Mesodermal cell (in vitro differentiated cells): Measurements from ENCODE around the gene KRT72. TPM values are rescaled to one million over a fixed set of nuclear protein-coding genes. Genes with fewer than 3 reads are reported as not detected.

Source experiments
- H3K27ac ChIP-seq: 2 replicates; pipeline ENCODE4 v1.7.0; 2013; ENCODE audit warnings: mild to moderate bottlenecking, low read depth, low read length, moderate library complexity; ENCODE audit not compliant: severe bottlenecking
- H3K36me3 ChIP-seq: 2 replicates; pipeline ENCODE4 v1.7.1; 2013; ENCODE audit warnings: mild to moderate bottlenecking, low read length, moderate library complexity; ENCODE audit not compliant: control insufficient read depth, insufficient read depth
- H3K4me1 ChIP-seq: one replicate; pipeline ENCODE4 v1.7.1; 2013; ENCODE audit warnings: mild to moderate bottlenecking, low read length; ENCODE audit not compliant: insufficient read depth, control insufficient read depth, poor library complexity, severe bottlenecking
- H3K4me3 ChIP-seq: 2 replicates; pipeline ENCODE4 v1.7.0; 2013; ENCODE audit warnings: low read length, control low read depth, mild to moderate bottlenecking; ENCODE audit not compliant: insufficient read depth, poor library complexity, severe bottlenecking; ENCODE audit errors: extremely low read depth
- H3K9me3 ChIP-seq: 2 replicates; pipeline ENCODE4 v1.7.1; 2013; ENCODE audit warnings: mild to moderate bottlenecking, low read length, moderate library complexity; ENCODE audit not compliant: control insufficient read depth
- WGBS, 2 experiments: methylation state at CpG; one replicate each; pipeline ENCODE4 v1.1.5; 2013; ENCODE audit warnings: missing lambda C conversion rate in 2 of 2; ENCODE audit not compliant: insufficient coverage in 2 of 2; 5-methylcytosine and 5-hydroxymethylcytosine counted together
- polyA plus RNA-seq, 2 experiments: library from polyadenylated mRNA; stranded (reverse); fragments of 50-300 nt; gene quantifications; one replicate each; pipeline ENCODE4 v1.2.3, GENCODE V29; 2013

KRT72 gene
- polyA plus RNA-seq (2013, experiment 1 of 2), result not detected
- not detected for polyA plus RNA-seq (2013, experiment 2 of 2)

DNA sequence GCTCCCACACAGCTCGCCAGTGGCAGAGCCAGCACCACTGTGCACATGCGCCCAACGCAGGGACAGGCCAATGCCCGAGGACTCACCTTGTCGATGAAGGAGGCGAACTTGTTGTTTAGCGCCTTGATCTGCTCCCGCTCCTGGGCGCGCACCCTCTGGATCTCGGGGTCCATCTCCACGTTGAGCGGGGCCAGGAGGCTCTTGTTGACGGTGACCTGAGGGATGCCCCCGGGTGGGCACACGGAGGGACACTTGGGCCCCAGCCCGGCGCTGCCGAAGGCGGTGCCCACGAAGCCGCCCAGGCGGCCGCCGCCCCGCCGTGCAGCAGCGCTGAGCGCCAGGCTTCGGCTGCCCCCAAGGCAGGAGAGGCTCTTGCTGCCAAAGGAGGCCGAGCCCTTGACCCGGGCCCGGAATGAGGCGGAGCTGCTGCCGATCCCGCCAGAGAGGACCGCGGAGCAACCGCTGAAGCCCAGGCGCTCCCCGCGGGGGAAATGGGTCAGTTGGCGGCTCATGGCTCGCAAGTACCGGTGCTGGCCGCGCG, at the start of gene KRT72:
Gene KRT72, minus strand, starts transcription at position 523 of the 541 bp plus-strand sequence. Its CDS starts 11 bp downstream, at position 512.
- H3K9me3 ChIP-seq, result no peaks in the 10 kb centered on the region

DNA sequence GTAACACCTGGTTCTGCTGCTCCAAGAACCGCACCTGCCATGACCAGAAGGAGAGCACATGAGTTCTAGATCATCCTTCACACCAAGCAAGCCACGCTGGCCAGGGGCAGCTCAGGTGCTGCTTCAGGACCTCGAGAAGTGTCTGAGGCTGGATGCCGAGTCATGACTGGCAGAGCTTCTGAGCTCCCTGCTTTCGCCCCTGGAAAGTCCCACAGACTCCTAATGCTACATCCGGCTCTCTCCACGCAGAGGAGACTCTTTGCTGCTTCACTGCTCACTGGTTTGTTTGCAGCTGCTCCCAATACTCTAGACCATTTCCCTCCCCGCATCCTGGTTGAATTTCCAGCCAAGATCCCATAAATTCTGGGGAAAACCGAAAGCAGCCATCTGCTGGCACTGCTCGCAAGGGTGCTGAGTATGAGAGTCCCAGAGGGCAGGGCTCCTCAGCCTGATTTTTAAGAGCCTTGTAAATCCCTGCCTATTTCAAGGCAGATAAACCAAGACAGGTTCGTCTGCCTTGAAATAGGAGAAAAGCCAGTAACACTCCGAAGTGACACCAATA, 49.3 kb upstream of the KRT72 start:
- Histone ChIP-seq H3K9me3 (peaks cover 7% of the 10 kb centered on the region), H3K4me1 (peaks cover 10% of the 10 kb centered on the region), H3K36me3 (no peaks in the 10 kb centered on the region), H3K4me3 (no peak overlapping the region), H3K27ac (no peak overlapping the region)
- WGBS, 2 experiments, result 90 to 91% methylated on average over 11 to 12 of the region's 12 CpGs

More for the DNA sequence above, at the start of gene KRT72:
- Histone ChIP-seq H3K4me3 (no peak within 1 kb of the TSS), H3K36me3 (no peaks in the 10 kb centered on the region), H3K27ac (no peak within 1 kb of the TSS), H3K4me1 (no peaks in the 10 kb centered on the region)
- WGBS, 2 experiments, result 90 to 94% methylated on average over 45 to 48 of the region's 48 CpGs

DNA sequence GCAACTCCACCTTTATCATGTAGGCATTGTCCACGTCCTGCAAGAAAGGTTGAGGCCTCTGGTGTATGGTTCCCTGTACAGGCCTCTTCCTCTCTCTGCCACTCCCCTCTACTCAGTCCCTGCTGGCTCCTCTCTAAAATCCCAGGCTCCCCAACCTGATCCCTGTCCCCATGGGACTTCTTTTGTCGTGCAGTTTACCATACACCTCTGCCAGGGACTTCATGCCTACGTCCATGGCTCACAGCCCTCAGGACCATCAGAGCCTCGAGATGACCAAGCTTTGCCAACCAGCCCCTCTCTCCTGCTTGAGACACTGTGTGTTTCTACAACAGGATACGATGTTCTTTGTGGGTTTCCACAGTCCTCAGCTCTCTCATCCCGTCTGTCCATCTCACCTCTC, 47.8 kb upstream of the KRT72 start:
- H3K4me1 ChIP-seq, result no peaks in the 10 kb centered on the region
- no peaks in the 10 kb centered on the region for H3K36me3 ChIP-seq
- WGBS, 2 experiments, result 77 to 85% methylated on average over 6 of the region's 6 CpGs
- H3K27ac ChIP-seq, result no peak overlapping the region
- H3K4me3 ChIP-seq, result no peak overlapping the region
- H3K9me3 ChIP-seq, result peaks cover 7% of the 10 kb centered on the region

DNA sequence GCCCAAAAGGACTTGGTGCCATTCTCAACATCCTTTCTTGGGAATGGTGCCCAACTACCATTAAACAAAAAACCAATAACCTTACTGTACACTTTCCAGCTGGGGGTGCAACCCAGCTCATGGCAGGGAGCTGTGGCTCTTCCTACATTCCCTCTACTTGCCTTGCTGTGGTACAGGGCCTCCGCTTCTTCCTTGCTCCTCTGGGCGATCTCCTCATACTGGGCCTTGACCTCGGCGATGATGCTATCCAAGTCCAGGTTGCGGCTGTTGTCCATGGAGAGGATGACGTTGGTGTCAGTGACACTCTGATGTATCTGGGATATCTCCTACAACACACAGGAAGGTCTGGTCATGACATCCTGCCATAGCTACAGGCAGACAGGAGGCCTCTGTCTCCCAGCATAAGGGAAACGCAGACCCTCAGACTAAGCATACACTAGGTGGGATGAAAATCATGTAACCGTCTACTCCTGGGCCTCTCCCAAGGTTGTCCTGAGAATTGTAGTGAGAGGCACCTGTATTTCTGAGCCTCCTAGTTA, 46.8 kb upstream of the KRT72 start:
- peaks cover 7% of the 10 kb centered on the region for H3K9me3 ChIP-seq
- 96 to 99% methylated on average over 5 to 7 of the region's 8 CpGs for WGBS, 2 experiments
- no peak overlapping the region for H3K4me3 ChIP-seq
- H3K4me1 ChIP-seq, result no peaks in the 10 kb centered on the region
- no peaks in the 10 kb centered on the region for H3K36me3 ChIP-seq
- no peak overlapping the region for H3K27ac ChIP-seq

DNA sequence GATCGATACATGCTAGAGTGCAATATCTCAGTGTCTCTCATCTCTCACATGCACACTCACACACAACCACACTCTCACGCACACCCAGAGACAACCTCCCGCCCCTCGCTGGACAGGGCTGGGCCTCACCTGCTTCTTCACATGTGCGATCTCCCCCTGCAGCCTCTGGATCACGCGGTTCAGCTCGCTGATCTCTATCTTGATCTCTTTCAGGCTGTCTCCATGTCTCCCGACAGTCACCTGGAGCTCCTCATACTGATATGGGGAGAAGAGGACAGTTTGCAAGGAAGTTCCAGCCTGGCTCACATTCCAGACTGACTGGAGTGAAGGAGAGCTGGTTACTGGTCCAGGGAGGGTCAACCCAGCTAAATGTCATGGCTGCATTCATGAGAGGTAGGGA, 46.3 kb upstream of the KRT72 start:
- WGBS, 2 experiments, result 90 to 97% methylated on average over 7 to 8 of the region's 9 CpGs
- Histone ChIP-seq H3K9me3 (peaks cover 7% of the 10 kb centered on the region), H3K27ac (no peak overlapping the region), H3K4me1 (no peaks in the 10 kb centered on the region), H3K36me3 (no peaks in the 10 kb centered on the region), H3K4me3 (no peak overlapping the region)

DNA sequence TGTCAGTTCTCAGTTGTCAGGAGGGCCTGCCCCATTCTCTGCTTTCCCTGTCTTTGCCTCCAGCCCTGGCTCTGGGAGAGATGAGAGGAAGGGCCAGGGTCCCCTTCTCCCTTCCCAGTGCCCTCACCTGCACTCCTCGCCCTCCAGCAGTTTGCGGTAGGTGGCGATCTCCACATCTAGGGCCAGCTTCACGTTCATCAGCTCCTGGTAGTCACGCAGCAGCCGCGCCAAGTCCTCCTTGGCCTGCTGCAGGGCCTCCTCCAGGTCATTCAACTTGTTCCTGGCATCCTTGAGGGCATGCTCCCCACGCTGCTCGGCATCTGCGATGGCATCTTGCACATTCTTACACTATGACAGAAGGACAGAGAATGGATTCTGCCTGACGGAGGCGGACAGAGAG, 45.4 kb upstream of the KRT72 start:
- H3K9me3 ChIP-seq, result no peaks in the 10 kb centered on the region
- H3K4me1 ChIP-seq, result no peaks in the 10 kb centered on the region
- H3K27ac ChIP-seq, result no peak overlapping the region
- 85% methylated on average over 11 of the region's 12 CpGs for WGBS, 2 experiments
- H3K36me3 ChIP-seq, result no peaks in the 10 kb centered on the region
- no peak overlapping the region for H3K4me3 ChIP-seq

DNA sequence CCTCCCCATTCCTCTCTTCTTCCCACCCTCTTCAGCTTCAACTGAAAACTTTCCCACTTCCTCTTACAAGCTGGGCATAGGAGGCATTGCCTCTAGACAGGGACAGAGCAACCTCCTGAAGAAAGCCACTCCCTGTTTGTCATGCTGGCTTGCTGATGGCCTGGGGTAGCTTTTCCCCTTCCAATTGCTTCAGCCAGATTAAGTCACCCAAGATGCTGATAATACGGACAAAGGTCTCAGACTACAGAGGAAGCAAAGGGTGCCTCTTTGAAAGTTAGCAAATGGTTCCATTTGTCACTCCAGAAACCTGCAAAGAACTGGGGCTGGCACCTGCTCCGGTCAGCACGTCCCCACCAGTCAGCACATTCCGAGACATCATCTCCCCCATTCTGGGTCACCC, 44.7 kb upstream of the KRT72 start:
- H3K36me3 ChIP-seq, result no peaks in the 10 kb centered on the region
- H3K4me3 ChIP-seq, result no peak overlapping the region
- H3K27ac ChIP-seq, result no peak overlapping the region
- 86 to 100% methylated on average over 2 to 4 of the region's 4 CpGs for WGBS, 2 experiments
- H3K4me1 ChIP-seq, result no peaks in the 10 kb centered on the region
- no peaks in the 10 kb centered on the region for H3K9me3 ChIP-seq

DNA sequence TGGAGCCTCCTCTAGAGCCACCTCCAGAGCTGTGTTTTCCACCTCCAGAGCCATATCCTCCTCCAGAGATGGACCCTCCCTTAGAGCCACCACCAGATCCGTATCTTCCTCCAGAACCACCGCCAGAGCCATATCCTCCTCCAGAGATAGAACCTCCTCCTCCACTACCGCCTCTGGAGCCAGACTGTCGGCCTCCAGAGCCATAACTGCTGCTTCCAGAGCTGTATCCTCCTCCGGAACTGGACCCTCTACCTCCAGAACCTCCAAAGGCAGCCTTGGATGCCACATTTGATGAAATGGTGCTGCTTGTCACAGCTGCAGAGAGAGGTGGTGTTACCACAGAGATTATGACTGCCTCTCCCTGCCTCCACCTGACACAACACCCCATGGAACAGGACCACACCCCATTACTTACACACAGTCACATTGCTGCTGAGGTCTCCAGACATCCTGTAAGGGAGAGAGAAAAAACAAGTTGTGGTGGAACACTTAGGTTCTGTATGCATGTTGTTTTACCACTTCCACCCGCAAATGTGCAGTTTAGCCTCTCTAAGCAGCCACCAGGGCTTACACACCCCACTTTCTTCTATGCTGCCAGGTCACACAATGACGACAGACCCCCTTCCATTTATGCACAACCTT, 44.0 kb upstream of the KRT72 start:
- WGBS, 2 experiments, result 79 to 84% methylated on average over 6 to 7 of the region's 7 CpGs
- no peaks in the 10 kb centered on the region for H3K36me3 ChIP-seq

DNA sequence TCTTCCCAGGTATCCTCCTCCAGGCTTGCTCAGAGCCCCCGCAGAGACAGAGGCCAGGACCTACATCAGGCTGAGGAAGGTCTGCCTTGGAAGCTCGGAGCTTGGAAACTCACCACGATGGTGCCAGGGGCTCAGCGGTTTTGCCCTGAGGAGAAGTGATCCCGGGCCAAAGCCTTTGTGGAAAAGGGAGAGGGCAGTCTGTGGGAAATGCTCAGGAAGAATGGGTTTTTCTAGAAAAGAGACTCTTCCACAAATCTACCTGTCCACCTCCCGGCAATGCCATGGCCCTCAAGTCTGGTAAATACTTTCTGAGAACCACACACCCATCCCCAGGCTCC, 42.8 kb upstream of the KRT72 start:
- no peaks in the 10 kb centered on the region for H3K9me3 ChIP-seq
- no peak overlapping the region for H3K4me3 ChIP-seq
- no peak overlapping the region for H3K27ac ChIP-seq
- no peaks in the 10 kb centered on the region for H3K4me1 ChIP-seq
- WGBS, 2 experiments, result 82 to 95% methylated on average over 6 of the region's 6 CpGs
- no peaks in the 10 kb centered on the region for H3K36me3 ChIP-seq

More for the DNA sequence above, 44.0 kb upstream of the KRT72 start:
- no peaks in the 10 kb centered on the region for H3K9me3 ChIP-seq
- H3K4me1 ChIP-seq, result no peaks in the 10 kb centered on the region
- H3K27ac ChIP-seq, result no peak overlapping the region
- no peak overlapping the region for H3K4me3 ChIP-seq

DNA sequence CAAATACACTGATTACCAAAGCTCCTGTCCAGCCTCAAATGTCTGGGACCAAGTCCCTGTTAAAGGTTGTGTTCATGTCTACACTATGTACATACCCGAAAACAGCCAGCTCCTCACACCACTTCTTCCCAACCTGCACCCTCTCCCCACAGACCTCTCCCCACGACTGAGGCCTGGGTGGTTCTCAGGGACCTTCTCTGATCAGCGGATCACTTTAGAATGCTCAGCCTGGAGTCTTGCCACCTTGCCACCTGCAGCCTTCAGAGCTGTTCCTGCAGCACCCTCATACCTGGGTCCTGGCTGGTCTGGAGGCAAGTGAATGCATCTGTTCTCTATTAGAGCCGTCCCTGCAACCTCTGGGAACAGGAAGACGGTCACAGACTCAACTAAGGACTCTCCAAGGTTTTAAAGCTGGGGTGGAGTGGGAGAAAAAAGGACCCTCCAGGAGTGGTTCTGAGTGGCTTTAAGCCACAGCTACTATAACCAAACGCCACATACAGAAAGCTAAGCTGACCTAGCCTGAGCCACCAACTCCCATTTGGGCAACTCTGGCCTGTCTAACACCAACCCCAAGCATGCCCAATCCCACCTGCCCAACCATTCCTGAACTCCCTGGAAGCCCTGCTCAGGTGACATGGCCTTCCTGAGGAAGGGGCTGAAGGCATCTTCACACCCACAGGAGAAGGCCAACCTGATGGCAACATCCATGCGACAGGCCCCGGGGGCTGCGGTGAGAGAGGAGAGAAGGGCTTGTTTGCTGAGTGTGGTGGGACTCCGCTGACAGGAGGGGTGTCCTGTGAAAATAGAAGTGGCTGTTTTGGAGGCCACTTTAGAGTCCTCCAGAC, 42.2 kb upstream of the KRT72 start:
- 81 to 88% methylated on average over 8 to 9 of the region's 10 CpGs for WGBS, 2 experiments
- no peaks in the 10 kb centered on the region for H3K36me3 ChIP-seq

More for the DNA sequence above, 42.2 kb upstream of the KRT72 start:
- no peaks in the 10 kb centered on the region for H3K4me1 ChIP-seq
- H3K4me3 ChIP-seq, result no peak overlapping the region
- H3K9me3 ChIP-seq, result no peaks in the 10 kb centered on the region
- no peak overlapping the region for H3K27ac ChIP-seq
